A204.1 (cell line): Measurements from ENCODE around the gene ATE1.
"Not testable (repeated sequence)": the region's sequence is repeated elsewhere in the genome, so short reads cannot be mapped to it uniquely, and the experiment has no call there.

Experiments used
- FAIRE-seq: peaks from 2 replicates; lab custom pipeline; 2012; peaks lifted over from hg19 to GRCh38; lab: Jason Lieb, UNC

ATE1 gene

GRCh38 chr10:121734589-121735045, 193.2 kb downstream of the ATE1 start:
- peak; percentile 94 for FAIRE-seq

DNA sequence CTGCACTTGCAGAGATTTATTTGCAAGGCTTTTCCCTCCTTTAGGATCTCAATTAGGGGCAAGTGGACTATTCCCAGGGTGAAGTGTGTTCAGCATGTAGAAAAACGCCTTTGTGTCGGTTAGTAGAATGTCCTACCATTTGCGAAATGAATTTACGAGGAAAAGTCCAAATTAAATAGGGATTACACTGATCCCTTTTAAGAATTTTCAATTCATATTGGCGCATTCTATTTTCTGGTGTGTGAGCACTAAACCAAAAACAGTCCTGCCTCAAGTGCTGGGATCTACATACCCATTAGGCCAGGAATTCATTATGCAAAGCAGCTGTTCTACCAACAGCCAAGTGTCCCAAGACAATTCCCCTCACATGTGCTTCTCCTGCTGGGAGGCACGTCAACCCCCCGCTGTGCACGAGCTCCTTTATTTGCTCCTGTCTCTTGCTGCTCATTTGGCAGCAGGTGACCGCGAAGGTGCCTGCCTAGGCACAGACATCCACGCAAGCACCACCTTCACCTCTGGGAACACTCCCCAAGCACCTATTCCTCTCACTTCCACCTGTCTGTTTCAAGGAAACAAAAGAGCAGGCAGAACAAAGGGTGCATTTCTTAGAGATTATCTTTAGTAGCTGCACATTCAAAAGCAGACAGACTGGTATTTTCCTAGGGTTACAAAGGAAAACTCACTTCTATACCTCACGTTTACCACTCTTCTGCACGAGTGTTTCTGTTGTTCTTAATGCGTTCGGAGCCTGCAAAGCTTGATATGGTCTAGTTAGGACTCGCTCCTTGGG, 195.0 kb downstream of the ATE1 start:
- FAIRE-seq = no peak

DNA sequence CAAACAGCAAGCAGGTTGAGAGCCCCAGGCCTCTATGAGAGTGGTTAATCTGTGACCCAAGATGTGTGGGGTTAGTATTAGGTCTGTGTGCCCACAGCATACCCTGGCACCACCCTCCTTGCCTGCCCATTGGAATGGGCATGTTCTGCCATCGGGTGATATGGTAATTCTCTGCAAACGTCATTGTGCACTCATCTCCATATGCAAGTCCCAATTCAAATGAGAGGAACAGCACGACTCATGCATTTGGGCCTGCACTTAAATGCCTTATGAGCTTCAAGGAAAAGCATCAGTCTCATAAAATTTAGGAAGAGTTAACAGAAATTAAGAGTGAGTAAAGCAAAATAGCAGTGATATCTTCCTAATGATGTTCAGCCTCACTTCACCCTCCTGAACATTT, 195.7 kb downstream of the ATE1 start:
- FAIRE-seq = no peak

DNA sequence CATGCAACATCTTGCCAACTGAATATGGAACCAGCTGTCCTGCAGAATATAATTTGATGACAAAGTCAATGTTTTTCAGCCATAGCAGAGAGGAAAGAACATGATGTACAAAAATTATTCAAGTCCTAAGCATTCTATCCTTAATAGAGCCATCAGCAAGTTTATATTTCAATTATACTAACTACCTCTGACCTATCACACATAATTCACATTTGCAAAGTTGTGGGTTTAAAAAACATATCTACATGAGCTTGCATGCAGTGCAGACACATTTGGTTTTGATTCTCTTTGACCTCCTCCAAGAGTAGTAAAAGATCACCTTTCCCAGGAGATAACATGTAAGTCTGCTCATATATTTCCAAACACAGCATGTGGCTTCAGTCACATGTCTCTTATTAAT, 203.5 kb downstream of the ATE1 start:
- no peak for FAIRE-seq

GRCh38 chr10:121722665-121723064, 205.2 kb downstream of the ATE1 start:
- FAIRE-seq = no peak

- no peak for FAIRE-seq
Measured at GRCh38 chr10:121721257-121721656, 206.6 kb downstream of the ATE1 start.

- FAIRE-seq = no peak
Measured at GRCh38 chr10:121715969-121716368, 211.9 kb downstream of the ATE1 start.

GRCh38 chr10:121715076-121715475, 212.8 kb downstream of the ATE1 start:
- FAIRE-seq = no peak

DNA sequence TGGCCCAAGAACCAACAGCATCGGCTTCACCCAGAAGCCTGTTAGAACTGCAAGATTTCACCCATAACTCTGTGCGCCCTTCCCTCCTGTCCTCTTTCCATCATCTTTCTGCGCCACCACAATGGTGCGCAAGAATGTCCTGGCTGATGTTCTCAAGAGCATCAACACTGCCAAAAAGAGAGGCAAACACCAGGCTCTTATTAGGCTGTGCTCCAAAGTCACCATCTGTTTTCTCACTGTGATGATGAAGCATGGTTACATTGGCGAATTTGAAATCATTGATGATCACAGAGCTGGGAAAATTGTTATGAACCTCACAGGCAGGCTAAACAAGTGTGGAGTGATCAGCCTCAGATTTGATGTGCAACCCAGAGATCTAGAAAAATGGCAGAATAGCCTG, 214.3 kb downstream of the ATE1 start:
- no peak for FAIRE-seq

GRCh38 chr10:121710971-121711370, 216.9 kb downstream of the ATE1 start:
- FAIRE-seq = no peak

GRCh38 chr10:121710207-121710606, 217.6 kb downstream of the ATE1 start:
- no peak for FAIRE-seq

DNA sequence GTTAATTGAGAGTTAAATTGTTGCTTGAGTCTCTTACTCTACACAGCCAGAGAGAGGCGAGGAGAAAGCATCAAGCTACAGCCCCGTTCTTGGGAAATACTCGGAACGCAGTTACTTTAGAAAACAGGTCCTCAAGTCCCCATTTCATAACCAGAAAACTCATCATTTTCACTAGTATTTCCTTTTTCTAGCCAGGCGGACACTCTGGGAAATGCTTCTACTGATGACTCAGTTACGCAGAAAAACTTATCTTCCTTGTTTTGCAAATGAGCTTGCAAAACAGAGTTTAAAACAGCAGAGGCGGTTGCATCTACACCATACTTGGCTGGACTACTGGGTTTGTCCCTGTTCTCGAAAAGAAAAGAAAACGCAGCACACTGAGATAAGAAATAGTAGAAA, 218.2 kb downstream of the ATE1 start:
- no peak for FAIRE-seq

GRCh38 chr10:121708728-121709674, 218.8 kb downstream of the ATE1 start:
- no peak for FAIRE-seq

DNA sequence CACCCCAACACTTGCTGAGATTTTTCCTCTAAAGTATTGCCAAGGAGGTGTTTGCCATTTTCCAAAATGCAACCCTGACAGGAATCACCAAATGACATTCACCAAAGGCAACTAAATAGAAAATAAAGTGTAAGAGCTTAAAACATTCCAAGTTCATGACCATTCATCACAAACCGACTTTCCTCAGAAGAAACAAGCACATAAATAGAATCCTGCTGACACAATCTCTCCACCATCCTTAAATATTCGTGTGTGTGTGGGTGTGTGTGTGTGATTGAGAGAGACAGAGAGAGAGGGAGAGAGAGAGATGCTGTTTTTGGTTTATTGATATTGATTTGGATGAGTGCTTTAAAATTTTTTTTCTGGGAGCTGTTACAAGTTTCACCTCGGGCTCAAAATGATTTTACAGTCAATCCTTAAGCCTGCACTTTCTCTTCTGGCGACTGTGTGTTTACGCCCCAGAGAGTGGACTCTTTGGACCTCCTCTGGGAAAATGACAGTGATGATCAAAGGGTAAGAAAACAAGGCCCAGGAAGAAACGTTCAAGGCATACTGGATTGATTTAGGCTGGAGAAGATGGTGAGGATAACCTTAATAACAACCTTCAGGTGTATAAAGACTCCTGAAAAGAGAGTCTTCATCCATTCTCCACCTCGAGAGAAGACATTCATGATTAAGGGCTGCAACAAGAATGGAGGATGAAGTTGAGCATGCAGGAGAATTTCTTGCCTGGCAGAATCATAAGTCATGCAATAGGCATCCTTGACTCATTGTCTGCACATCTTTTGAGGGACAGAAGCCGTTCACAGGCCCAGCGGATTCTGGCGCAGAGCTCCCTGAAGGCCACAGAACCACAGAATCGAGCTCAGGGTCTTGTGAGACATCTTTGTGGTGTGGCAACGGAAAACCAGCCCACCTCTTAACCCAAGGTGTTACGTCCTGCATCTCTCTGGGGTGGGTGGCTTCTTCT, 225.2 kb downstream of the ATE1 start:
- FAIRE-seq = no peak

DNA sequence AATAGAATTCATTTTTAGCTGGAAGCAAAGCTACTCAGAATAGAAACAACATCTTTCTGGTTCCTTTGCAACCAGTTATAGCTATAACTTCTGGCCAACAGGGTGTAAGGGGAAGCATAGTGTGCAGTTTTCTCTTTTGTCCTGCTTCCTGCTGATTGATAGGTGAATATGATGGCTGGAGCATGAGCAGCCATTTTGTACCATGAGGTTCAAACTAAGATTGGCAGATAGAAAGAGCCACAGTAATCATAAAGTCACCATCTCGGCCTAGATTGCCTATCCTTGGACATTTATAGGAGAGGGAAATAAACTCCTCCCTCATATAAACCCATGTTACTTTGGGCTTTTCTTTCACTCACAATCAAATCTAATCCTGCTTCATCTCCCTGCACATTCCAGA, 227.4 kb downstream of the ATE1 start:
- FAIRE-seq = no peak

GRCh38 chr10:121699703-121700102, 228.1 kb downstream of the ATE1 start:
- FAIRE-seq = not testable (repeated sequence)

GRCh38 chr10:121698902-121699301, 228.9 kb downstream of the ATE1 start:
- FAIRE-seq = no peak

DNA sequence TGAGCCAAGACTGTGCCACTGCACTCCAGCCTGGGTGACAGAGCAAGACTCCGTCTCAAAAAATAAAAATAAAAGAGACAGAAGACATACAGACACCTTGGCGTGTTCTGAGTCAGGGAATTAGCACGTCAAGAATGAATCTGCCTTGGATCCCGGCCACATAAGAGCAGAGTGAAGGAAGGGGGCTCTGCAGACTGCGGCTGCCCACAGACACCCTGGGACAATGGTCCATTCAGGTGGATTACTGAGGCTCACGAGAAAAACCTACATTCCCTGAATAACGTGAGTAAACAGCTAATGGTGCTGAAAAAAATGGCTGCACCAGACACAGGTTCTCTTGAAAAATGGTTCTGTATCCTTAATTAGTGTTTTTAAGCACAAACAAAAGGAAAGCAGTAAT, 229.5 kb downstream of the ATE1 start:
- no peak for FAIRE-seq

DNA sequence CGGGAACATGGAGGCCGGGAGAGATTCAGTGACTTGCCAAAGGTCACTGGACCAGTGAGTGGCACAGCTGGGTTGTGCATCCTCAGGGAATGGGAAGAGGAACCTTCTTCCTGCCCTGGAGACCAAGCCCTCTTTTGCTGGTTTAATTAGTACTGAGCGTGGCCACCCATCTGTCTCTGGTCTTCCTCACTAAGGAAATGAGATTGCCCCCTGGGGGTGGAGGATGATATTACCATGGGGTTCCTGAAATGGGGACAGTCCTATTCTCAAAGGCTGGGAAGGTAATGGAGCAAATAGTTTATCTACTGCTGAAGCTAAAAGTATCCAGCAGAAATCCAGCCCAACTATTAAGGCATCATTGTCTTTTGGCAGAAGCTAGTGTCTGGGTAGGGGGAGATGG, 231.0 kb downstream of the ATE1 start:
- FAIRE-seq = no peak

- no peak for FAIRE-seq
Measured at GRCh38 chr10:121695731-121696464, 231.9 kb downstream of the ATE1 start.

DNA sequence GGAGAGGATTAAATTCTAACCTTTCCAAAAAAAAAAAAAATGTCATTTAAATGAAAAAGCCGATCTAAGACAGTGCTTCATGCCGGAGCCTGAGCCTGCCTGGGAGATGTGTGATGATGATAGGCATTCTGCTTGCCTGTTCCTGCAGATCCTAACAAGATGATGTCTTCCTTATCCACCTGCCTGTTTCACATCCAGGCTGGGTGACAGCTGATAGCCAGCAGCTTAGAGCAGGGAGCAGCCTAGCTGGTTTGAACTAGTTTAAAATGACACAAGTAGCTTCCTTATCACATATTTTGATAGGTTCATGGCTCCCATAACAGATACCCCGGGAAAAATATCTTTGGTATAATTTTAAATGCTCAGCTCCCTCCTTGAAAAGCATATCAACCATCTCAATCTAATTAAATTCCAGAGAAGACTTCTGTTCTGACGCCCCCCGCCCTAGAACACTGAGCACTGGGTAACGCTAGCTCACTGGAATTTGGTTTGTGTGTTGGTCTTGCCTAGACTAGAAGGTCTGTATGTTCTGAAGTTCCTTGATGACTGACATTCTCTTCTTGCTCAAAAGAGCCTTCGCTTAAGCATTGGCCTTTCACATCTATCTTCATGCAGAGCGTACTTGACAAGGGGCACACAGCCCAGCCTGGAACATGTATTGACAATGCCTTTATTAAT, 232.7 kb downstream of the ATE1 start:
- FAIRE-seq = no peak
